ENCODE data around the gene TRAPPC5.

The TRAPPC5 gene

DNA sequence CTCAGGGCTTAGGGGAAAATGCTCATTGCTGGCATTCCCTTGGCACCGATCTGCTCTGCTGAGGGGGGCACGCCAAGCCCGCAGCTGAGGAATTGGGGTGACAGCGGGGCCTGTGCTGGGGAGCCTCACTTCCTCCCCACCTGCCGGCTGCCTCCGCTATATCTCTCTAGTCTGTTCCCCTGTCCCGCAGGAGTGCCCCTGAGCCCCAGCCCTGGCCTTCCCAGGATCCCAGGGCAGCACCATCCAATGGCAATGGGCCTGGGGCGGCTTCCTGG is 34.3 kb upstream of the TRAPPC5 start:
- no peak for DNase-seq

- no peak for DNase-seq
Measured at GRCh38 chr19:7647156-7647555, 33.5 kb upstream of the TRAPPC5 start.

- DNase-seq: no peak
Measured at GRCh38 chr19:7648265-7649014, 32.2 kb upstream of the TRAPPC5 start.

- DNase-seq: no peak
Measured at GRCh38 chr19:7650148-7650547, 30.5 kb upstream of the TRAPPC5 start.

DNA sequence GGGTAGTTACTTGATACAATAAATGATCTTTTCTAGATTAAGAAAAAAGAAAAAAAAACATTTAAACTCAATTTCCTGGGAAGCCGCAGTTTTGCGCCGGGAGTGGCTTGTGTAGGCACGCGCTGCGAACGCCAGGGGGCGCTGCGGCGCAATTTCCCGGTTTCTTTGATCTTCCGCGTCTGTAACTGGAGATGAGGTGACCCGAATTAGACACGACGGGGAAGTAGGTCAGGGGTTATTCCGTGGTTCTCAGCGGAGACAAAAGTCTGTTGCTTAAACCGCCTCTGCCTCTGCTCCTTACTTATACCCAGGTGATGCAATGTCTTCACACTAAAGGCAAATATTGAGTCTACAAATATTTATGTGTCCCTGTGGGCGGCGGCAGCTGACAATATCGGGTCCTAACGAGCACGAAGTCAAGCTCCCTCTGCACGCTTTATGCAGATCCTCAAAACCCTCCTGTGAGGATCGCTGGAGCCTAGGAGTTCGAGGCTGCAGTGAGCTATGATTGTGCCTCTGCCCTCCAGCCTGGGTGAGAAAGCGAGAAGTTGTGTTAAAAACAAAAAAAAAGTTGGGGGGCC is 28.5 kb upstream of the TRAPPC5 start:
- peak; percentile 56 for DNase-seq

GRCh38 chr19:7654401-7654800 is 26.2 kb upstream of the TRAPPC5 start:
- peak; percentile 36 for DNase-seq

DNA sequence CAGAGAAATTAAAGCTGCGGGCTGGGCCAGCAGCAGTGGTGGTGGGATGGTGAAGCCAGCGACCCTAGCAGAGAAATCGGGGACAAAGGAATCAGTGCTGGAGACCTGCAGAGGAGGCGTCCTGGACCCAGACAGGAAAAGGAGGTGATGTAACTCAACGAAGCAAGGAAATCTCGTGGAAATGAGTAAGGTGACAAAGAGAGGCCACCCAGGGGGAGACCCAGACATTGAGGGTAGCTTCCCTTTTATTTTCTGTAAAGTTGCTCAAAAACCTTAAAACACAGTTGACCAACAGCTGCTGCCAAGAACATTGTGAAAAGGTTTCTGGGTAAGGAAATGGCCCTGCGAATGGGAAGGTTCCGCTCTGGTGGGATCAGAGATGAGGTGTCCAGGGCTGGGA is 25.1 kb upstream of the TRAPPC5 start:
- DNase-seq: no peak

- no peak for DNase-seq
Measured at GRCh38 chr19:7657131-7657751, 23.4 kb upstream of the TRAPPC5 start.

GRCh38 chr19:7658219-7658686 is 22.4 kb upstream of the TRAPPC5 start:
- no peak for DNase-seq

DNA sequence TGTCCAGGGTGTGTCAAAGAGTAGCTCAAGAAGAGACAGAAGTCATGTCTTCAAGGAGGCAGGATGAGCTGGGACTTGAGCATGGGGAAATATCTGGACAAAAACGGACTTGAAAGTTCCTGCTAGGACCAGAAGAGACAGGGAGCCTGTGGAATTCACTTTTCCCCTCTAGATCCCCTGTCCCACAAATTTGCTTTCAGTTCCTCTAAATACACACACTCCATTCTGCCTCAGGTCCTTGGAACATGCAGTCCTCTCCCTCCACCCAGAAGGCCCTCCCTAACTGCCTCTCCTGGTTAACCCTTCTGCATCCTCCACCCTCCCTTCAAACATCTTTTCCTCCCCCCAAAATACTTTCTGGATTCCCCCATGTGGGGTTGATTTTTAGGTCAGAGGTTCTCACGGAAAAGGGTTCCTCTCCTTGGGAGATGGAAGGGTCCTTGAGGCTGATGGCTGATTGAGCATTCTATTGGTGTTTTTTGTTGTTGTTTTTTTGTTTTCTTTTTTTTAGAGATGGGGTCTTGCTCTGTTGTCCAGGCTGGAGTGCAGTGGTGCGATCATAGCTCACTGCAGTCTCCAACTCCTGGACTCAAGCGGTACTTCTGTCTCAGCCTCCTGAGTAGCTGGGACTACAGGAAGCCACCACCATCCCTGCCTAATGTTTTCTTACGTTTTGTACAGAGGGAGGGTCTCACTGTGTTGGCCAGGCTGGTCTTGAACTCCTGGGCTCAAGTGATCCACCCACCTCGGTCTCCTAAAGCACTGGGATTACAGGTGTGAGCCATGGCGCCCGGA is 18.7 kb upstream of the TRAPPC5 start:
- DNase-seq: no peak

DNA sequence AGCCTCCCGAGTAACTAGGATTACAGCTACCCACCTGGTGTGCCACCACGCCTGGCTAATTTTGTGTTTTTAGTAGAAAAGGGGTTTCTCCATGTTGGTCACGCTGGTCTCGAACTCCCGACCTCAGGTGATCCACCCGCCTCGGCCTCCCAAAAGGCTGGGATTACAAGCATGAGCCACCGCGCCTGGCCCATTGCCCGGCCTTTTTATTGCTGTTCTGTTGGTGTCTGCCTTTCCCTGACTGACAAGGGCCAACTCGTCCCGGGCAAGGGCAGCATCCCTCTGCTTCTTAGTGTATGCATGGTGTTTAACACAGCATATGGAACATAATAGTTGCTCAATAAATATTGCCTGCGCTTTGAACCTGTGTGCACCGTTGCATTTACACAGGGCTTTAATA is 18.0 kb upstream of the TRAPPC5 start:
- DNase-seq: no peak

DNA sequence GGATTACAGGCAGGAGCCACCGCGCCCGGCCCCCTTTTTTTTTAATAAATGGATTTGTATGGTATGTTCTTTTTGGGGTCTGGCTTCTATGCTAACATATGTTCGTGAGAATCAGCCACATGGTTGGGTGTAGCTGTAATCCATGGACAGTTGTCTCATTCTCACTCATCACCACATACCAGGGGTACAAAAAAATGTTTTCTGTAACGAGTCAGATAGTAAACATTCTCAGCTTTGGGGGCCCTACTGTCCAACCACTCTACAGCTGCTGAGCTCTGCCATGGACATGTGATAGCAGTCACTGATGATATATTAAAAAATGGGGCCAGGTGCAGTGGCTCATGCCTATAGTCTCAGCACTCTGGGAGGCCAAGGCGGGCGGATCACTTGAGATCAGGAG is 16.9 kb upstream of the TRAPPC5 start:
- DNase-seq: no peak

- DNase-seq: no peak
Measured at GRCh38 chr19:7665076-7665475, 15.6 kb upstream of the TRAPPC5 start.

- no peak for DNase-seq
Measured at GRCh38 chr19:7668842-7669241, 11.8 kb upstream of the TRAPPC5 start, which contains the start of gene RETN. Gene RETN, plus strand, starts transcription at chr19:7669049. Its CDS starts 278 bp downstream, at chr19:7669327.

GRCh38 chr19:7669641-7670040 is 11.0 kb upstream of the TRAPPC5 start:
- DNase-seq: no peak

DNA sequence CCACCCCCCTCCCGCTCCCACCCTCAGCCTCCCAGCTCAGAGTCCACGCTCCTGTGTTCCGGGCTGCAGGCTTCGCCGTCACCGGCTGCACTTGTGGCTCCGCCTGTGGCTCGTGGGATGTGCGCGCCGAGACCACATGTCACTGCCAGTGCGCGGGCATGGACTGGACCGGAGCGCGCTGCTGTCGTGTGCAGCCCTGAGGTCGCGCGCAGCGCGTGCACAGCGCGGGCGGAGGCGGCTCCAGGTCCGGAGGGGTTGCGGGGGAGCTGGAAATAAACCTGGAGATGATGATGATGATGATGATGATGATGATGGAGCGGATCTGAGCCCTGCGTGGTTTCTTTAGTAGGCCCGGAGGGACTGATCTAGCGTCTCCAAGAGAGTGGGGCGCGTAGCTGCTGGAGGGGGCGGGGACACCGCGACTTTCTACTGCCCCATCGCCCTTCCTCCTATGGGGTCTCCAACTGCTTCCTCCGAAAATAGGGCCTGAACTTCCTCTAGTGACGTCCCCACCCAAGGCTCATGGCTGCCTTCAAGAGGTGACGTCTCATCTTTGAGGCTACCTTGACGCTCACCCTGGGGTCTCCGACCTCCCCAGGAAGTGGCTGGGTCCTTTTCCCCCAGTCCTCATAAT is 10.4 kb upstream of the TRAPPC5 start:
- no peak for DNase-seq

- no peak for DNase-seq
Measured at GRCh38 chr19:7670790-7671189, 9.8 kb upstream of the TRAPPC5 start.

GRCh38 chr19:7672522-7672921 is 8.1 kb upstream of the TRAPPC5 start:
- no peak for DNase-seq

DNA sequence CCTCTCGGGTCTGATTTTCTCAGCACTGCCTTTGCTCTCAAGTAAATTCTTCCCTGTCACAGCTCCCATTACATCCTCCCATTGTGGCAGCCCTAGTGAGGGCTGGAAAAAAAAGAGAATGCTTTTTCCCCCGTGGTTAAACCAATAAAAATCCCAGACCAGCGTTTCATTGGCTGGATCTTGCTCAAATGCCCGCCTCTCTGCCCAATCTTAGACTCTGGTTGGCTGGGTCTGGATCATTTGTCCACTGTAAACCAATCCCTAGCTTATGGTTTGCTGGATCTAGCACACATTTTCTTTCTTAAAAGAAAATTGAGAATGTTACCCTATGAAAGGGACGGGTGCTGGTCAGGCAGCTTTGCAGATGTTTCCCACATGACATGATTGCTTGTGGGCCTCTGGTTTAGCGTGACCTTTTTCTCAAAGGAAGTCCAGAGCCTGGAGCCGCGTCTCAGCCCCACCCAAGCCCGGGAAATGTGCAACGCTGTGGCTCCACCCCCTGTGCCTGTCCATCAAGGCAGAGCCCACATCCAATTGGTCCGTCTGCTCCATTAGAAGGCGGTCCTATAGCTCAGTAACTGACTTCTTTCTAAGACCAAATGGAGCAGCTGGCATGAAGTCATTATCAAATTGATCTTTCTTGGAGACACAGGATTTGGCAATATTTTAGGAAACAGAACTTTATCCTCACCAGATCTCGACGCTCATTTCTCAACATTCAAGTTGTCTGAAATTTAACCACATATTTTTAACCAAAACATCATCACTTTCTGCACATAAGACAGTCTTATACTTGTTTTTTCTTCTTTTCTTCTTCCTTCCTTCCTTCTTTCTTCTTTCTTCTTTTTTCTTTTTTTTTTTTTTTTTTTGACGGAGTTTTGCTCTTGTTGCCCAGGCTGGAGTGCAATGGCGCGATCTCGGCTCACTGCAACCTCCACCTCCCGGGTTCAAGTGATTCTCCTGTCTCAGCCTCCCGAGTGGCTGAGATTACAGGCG is 6.3 kb upstream of the TRAPPC5 start:
- peak; percentile 65 for DNase-seq

- no peak for DNase-seq
Measured at GRCh38 chr19:7676376-7676775, 4.3 kb upstream of the TRAPPC5 start.

DNA sequence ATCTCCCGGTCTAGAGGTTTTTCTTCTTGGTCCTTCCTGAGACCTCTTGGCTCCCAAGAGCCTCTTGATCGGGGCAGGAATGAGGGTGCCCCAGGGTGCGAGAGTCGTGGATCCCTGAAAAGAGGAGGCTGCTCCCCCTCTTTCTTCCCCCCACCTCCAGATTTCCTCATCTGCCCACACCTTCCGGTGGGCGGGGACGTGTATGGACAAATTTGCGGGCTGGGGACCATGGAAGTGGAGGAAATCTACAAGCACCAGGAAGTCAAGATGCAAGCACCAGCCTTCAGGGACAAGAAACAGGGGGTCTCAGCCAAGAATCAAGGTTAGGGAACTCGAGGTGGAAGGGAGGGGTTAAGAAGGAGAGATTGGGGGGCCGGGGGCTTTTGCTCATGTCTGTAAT is 3.8 kb upstream of the TRAPPC5 start, which contains the start of gene MCEMP1:
Gene MCEMP1 (plus strand): TSS at position 237 of the 400 bp plus-strand sequence. CDS start 31 bp downstream, at position 268.
- no peak for DNase-seq

Data from EL (cell line).